HG02759 (cell line): ENCODE results near the gene SCAPER.
"Not testable (repeated sequence)": the region's sequence is repeated elsewhere in the genome, so short reads cannot be mapped to it uniquely, and the experiment has no call there.

Source experiments
- ATAC-seq: cut with Tn5 transposase; IDR thresholded peaks from one replicate; pipeline ENCODE4 v1.9.1; 2021; ENCODE audit warnings: mild to moderate bottlenecking, moderate library complexity; ENCODE audit not compliant: unreplicated experiment

Gene SCAPER

GRCh38 chr15:76905855-76906254 is 715 bp upstream of the SCAPER start:
- ATAC-seq: no peak

- ATAC-seq: peak; percentile 5
These were observed 603 bp downstream of the SCAPER start for GRCh38 chr15:76904461-76905012.

DNA sequence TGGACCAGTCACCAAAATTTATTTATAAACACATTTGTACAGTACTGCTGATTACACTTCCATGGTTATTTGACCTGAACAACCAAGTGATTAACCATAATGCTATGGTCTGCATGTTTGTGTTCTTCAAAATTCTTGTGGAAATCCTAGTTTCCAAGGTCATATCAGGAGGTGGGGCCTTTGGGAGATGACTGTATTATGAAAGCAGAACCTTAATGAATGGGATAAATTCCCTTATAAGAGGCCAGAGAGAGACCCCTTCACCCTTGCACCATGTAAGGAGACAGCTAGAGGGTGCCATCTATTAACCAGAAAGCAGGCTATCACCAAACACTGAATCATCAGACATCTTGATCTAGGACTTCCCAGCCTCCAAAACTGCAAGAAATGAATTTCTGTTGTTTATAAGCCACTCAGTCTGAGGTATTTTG is 1.9 kb downstream of the SCAPER start:
- ATAC-seq: no peak

DNA sequence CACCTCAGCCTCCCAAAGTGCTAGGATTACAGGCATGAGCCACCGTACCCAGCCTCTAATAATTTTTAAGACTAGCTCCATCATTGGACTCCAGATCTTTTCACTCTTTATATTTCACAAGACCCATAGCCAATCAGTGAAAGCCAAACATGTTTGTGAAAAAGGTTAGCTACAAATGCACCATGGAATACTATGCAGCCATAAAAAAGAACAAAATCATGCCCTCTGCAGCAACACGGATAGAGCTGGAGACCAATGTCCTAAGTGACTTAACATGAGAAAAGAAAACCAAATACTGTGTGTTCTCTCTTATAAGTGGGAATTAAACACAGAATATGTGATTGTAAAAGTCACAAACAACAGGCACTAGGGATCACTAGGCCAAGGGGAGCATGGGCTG is 3.2 kb downstream of the SCAPER start:
- ATAC-seq: no peak

DNA sequence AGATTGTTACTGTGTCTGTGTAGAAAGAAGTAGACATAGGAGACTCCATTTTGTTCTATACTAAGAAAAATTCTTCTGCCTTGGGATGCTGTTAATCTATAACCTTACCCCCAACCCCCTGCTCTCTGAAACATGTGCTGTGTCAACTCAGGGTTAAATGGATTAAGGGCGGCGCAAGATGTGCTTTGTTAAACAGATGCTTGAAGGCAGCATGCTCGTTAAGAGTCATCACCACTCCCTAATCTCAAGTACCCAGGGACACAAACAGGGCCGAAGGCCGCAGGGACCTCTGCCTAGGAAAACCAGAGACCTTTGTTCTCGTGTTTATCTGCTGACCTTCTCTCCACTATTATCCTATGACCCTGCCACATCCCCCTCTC is 5.2 kb downstream of the SCAPER start:
- ATAC-seq: not testable (repeated sequence)

DNA sequence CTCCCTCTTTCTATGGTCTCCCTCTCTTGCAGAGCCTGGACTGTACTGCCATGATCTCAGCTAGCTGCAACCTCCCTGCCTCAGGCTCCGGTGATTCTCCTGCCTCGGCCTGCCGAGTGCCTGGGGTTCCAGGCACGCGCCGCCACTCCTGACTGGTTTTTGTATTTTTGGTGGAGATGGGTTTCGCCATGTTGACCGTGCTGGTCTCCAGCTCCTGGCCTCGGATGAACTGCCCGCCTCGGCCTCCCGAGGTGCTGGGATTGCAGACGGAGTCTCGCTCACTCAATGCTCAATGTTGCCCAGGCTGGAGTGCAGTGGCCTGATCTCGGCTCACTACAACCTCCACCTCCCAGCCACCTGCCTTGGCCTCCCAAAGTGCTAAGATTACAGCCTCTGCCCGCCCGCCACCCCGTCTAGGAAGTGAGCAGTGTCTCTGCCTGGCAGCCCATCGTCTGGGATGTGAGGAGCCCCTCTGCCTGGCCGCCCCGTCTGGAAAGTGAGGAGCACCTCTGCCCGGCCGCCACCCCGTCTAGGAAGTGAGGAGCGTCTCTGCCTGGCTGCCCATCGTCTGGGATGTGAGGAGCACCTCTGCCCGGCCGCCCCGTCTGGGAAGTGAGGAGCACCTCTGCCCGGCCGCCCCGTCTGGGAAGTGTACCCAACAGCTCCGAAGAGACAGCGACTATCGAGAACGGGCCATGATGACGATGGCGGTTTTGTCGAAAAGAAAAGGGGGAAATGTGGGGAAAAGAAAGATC is 5.8 kb downstream of the SCAPER start:
- not testable (repeated sequence) for ATAC-seq

DNA sequence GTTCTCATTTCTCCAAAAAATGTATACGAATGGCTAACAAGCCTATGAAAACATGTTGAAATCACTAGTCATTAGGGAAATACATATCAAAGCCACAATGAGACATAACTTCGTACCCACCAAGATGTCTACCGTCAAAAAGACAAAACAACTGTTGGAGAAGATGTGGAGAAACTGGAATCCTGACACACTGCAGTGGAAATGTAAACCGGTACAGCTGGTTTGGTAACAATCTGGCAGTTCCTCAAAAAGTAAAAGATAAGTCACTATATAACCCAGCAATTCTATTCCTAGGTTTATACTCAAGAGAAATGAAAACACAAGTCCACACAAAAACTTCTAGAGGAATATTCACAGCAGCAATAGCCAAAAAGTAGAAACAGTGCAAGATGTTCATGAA is 7.0 kb downstream of the SCAPER start:
- ATAC-seq: no peak

DNA sequence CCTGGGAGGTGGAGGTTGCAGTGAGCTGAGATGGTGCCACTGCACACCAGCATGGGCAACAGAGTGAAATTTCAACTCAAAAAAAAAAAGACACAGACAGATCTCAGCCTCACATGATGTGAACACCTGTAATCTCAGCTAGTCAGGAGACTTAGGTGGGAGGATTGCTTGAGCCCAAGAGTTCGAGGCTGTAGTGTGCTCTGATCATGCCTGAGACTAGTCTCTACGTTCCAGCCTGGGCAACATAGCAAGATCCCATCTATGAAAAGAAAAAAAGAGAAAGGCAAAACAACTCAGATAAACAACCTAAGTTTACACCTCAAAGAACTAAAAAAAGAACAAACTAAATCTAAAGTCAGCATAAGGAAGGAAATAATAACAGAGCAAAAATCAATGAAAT is 11.0 kb downstream of the SCAPER start:
- no peak for ATAC-seq

DNA sequence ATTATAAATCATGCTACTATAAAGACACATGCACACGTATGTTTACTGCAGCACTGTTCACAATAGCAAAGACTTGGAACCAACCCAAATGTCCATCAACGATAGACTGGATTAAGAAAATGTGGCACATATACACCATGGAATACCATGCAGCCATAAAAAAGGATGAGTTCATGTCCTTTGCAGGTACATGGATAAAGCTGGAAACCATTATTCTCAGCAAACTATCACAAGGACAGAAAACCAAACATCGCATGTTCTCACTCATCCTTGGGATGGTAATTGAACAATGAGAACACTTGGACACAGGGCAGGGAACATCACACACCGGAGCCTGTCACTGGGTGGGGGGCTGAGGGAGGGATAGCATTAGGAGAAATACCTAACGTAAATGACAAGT is 12.3 kb downstream of the SCAPER start:
- ATAC-seq: not testable (repeated sequence)

GRCh38 chr15:76887280-76888141 is 17.6 kb downstream of the SCAPER start:
- ATAC-seq: not testable (repeated sequence)

- no peak for ATAC-seq
These were observed 19.9 kb downstream of the SCAPER start for GRCh38 chr15:76885212-76885611.

- no peak for ATAC-seq
These were observed 29.2 kb downstream of the SCAPER start for GRCh38 chr15:76875911-76876310.

DNA sequence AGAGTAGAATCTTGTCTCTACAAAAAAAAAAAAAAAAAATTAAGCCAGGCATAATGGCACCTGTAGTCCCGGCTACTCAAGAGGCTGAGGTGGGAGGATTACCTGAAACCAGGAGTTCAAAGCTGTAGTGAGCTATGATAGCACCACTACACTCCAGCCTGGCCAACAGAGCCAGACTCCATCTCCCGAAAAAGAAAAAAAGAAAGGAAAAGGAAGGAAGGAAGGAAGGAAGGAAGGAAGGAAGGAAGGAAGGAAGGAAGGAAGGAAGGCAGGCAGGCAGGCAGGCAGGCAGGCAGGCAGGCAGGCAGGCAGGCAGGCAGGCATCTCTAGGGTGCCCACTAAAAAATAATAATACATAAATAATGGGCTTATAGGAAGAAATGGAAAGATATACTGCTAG is 32.1 kb downstream of the SCAPER start:
- not testable (repeated sequence) for ATAC-seq

GRCh38 chr15:76871930-76872329 is 33.2 kb downstream of the SCAPER start:
- no peak for ATAC-seq

DNA sequence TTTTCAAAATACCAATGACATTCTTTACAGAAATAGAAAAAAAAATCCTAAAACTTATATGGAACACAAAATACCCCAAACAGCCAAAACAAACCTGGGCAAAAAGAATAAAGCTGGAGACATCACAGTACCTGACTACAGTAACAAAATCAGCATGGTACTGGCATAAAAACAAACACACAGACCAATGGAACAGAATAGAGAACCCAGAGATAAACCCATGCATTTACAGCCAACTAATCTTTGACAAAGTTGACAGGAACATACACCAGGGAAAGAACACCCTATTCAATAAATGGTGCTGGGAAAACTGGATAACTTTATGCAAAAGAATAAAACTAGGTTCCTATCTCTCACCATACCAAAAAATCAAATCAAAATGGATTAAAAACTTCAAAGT is 36.4 kb downstream of the SCAPER start:
- ATAC-seq: no peak

GRCh38 chr15:76866716-76867321 is 38.3 kb downstream of the SCAPER start:
- ATAC-seq: no peak

GRCh38 chr15:76866008-76866407 is 39.1 kb downstream of the SCAPER start:
- no peak for ATAC-seq

- ATAC-seq: no peak
These were observed 39.6 kb downstream of the SCAPER start for GRCh38 chr15:76865548-76865991.

GRCh38 chr15:76864586-76864985 is 40.6 kb downstream of the SCAPER start:
- no peak for ATAC-seq

DNA sequence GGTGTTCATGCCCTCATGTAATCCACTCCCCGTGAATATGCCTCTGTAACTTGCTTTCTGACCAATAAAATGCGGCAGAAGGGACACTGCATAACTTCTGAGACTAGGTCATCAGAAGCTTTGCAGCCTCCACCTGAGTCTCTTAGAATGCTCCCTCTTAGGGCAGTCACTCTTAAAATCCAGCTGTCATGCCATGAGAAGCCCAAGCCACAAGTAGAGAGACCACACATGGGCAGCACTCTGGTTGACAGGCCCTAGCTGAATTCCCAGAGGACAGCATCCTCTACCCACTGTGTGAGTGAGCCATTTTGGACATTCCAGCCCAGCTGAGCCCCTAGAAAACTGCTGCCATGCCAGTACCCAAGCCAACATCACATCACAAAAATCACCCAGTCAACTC is 41.4 kb downstream of the SCAPER start:
- no peak for ATAC-seq

DNA sequence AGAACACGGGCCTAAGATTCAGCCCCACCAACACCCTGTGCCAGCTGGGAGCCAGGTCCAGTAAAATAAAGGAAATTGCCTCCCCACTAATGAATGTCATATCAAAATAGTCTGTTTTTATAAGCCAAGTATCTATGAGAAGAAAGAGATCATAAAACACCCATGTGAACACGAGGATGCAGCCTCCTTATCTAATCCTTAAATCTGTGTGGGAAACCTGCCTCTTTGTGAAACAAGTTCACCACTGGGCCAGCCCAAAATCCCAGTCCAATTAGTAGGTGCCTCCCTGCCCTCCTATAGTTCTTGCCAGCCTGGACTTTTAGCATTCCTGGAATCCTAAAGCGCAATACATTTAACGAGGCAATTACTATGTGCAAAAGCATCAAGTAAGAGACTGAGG is 42.0 kb downstream of the SCAPER start:
- ATAC-seq: no peak
